GM18505 (cell line): ENCODE measurements around the gene ORM2.
A peak's percentile ranks its signal among the peaks of the same experiment; 100 is the strongest.

Source experiments
- ATAC-seq: cut with Tn5 transposase; IDR thresholded peaks from one replicate; pipeline ENCODE4 v1.9.1; 2021; ENCODE audit not compliant: unreplicated experiment
- POLR2A ChIP-seq: IDR thresholded peaks from 4 replicates; pipeline ENCODE4 v1.6.1; 2011; ENCODE audit warnings: borderline replicate concordance; ENCODE audit not compliant: insufficient read depth, insufficient read length; ENCODE audit errors: extremely low read depth

ORM2 gene

GRCh38 chr9:114367772-114368569 is 38.3 kb downstream of the ORM2 start:
- TF ChIP-seq POLR2A, result no peak
- ATAC-seq, result no peak

GRCh38 chr9:114369216-114370130 is 39.8 kb downstream of the ORM2 start:
- no peak for TF ChIP-seq POLR2A
- ATAC-seq, result no peak

GRCh38 chr9:114370251-114370967 is 40.7 kb downstream of the ORM2 start:
- ATAC-seq, result no peak

GRCh38 chr9:114370968-114371320 is 41.3 kb downstream of the ORM2 start:
- TF ChIP-seq POLR2A, result no peak
- no peak for ATAC-seq

More at GRCh38 chr9:114370251-114370967, 40.7 kb downstream of the ORM2 start:
- TF ChIP-seq POLR2A, result no peak

- no peak for TF ChIP-seq POLR2A
- no peak for ATAC-seq
These were observed 41.8 kb downstream of the ORM2 start for GRCh38 chr9:114371343-114371944.

GRCh38 chr9:114371973-114372917 is 42.6 kb downstream of the ORM2 start:
- no peak for TF ChIP-seq POLR2A
- no peak for ATAC-seq

- ATAC-seq, result peak; percentile 91
- TF ChIP-seq POLR2A, result peak; percentile 18
These were observed 43.3 kb downstream of the ORM2 start for GRCh38 chr9:114372921-114373448.

GRCh38 chr9:114373960-114374730 is 44.5 kb downstream of the ORM2 start:
- no peak for TF ChIP-seq POLR2A
- ATAC-seq, result no peak

GRCh38 chr9:114374936-114375335 is 45.3 kb downstream of the ORM2 start:
- no peak for TF ChIP-seq POLR2A
- no peak for ATAC-seq

GRCh38 chr9:114375386-114376175 is 45.9 kb downstream of the ORM2 start:
- no peak for TF ChIP-seq POLR2A
- ATAC-seq, result no peak
